Measurements from ENCODE around the gene OR2A14. TPM values are rescaled to one million over a fixed set of nuclear protein-coding genes. Genes with fewer than 3 reads are reported as not detected.
"Not testable (repeated sequence)": the region's sequence is repeated elsewhere in the genome, so short reads cannot be mapped to it uniquely, and the experiment has no call there.

OR2A14 gene
- total RNA-seq, 4 donors from 2014 or later = not detected

- TF ChIP-seq POLR2A (IDR thresholded peaks at IDR 0.05) = no peak
- no peak for TF ChIP-seq EP300 (IDR thresholded peaks at IDR 0.05)
- no peak for TF ChIP-seq CTCF (IDR thresholded peaks at IDR 0.05)
- TF ChIP-seq POLR2AphosphoS5 (IDR thresholded peaks at IDR 0.05) = no peak
- H3K27me3 ChIP-seq = no peaks in the 10 kb centered on the region
Observed at GRCh38 chr7:144174613-144175012, 51.6 kb downstream of the OR2A14 start.

GRCh38 chr7:144178380-144179164, 55.6 kb downstream of the OR2A14 start:
- not testable (repeated sequence) for H3K4me3 ChIP-seq; H3K27ac ChIP-seq; H3K27me3 ChIP-seq; H3K36me3 ChIP-seq; H3K4me1 ChIP-seq; DNase-seq (ENCODE audit: low spot score in 2 of 2); H3K9me3 ChIP-seq
- TF ChIP-seq CTCF (IDR thresholded peaks at IDR 0.05) = peak; percentile 25 to 48
- WGBS = no CpG with 5 or more reads among the region's 10 CpGs

More at GRCh38 chr7:144174613-144175012, 51.6 kb downstream of the OR2A14 start:
- Histone ChIP-seq H3K36me3 (no peaks in the 10 kb centered on the region), H3K9me3 (no peaks in the 10 kb centered on the region), H3K4me3 (no peak overlapping the region), H3K4me1 (no peaks in the 10 kb centered on the region), H3K27ac (no peak overlapping the region)
- 87% methylated on average over 5 of the region's 5 CpGs for WGBS
- DNase-seq (ENCODE audit: low spot score in 2 of 2) = no peak

GRCh38 chr7:144179165-144179479, 56.1 kb downstream of the OR2A14 start:
- WGBS = no CpG with 5 or more reads among the region's 2 CpGs
- H3K27me3 ChIP-seq; H3K36me3 ChIP-seq; H3K9me3 ChIP-seq; H3K4me1 ChIP-seq; H3K27ac ChIP-seq; H3K4me3 ChIP-seq; DNase-seq (ENCODE audit: low spot score in 2 of 2): not testable (repeated sequence)

Other genes with a start within 250 kb of the OR2A14 start
- 10 to 100 TPM; 26.6 to 56.7 (median 30.7) TPM for gene TCAF1, start 221.0 kb upstream of the OR2A14 start, total RNA-seq
- gene OR2F2, start 187.9 kb upstream of the OR2A14 start, total RNA-seq = not detected
- not detected for gene OR2F1, start 168.3 kb upstream of the OR2A14 start, total RNA-seq
- not detected for gene OR6B1, start 122.9 kb upstream of the OR2A14 start, total RNA-seq
- gene OR2A5, start 74.2 kb upstream of the OR2A14 start, total RNA-seq = not detected
- not detected for gene OR2A25, start 53.4 kb upstream of the OR2A14 start, total RNA-seq
- not detected for gene OR2A12, start 36.9 kb upstream of the OR2A14 start, total RNA-seq
- gene OR2A2, start 13.6 kb upstream of the OR2A14 start, total RNA-seq = not detected
- 10 to 100 TPM in 3 of 4 donors, 1 to 10 TPM in 1; 7.5 to 35.0 (median 20.2) TPM for gene CTAGE4, start 60.3 kb downstream of the OR2A14 start, total RNA-seq
- gene ARHGEF35, start 72.7 kb downstream of the OR2A14 start, total RNA-seq = 10 to 100 TPM; 15.5 to 31.6 (median 17.4) TPM
- under 1 TPM in 1 of 4 donors, not detected in 3; 0.56 TPM for gene OR2A42, start 116.4 kb downstream of the OR2A14 start, total RNA-seq
- gene OR2A7, start 141.6 kb downstream of the OR2A14 start, total RNA-seq = 10 to 100 TPM; 14.6 to 64.2 (median 42.0) TPM
- gene CTAGE8, start 146.1 kb downstream of the OR2A14 start, total RNA-seq = 10 to 100 TPM in 2 of 4 donors, 1 to 10 TPM in 2; 4.7 to 16.7 (median 7.8) TPM
- not detected for gene OR2A1, start 189.2 kb downstream of the OR2A14 start, total RNA-seq
- 100 to 1,000 TPM in 1 of 4 donors, 10 to 100 TPM in 3; 62.3 to 109 (median 86.3) TPM for gene ARHGEF5, start 232.2 kb downstream of the OR2A14 start, total RNA-seq

Measured in suprapubic skin (tissue), 4 donors.